Endothelial cell (in vitro differentiated cells): ENCODE data around the gene STK32C. TPM values are rescaled to one million over a fixed set of nuclear protein-coding genes. Genes with fewer than 3 reads are reported as not detected.

Experiments
- DNase-seq: peaks from one replicate; pipeline ENCODE4 v3.0.0; 2021; ENCODE audit warnings: low spot score
- H3K27ac Mint-ChIP-seq: one replicate; pipeline ENCODE4 v1.8.0; 2021; ENCODE audit warnings: mixed read lengths, inconsistent platforms; ENCODE audit not compliant: unreplicated experiment
- H3K27me3 Mint-ChIP-seq: one replicate; pipeline ENCODE4 v1.8.0; 2021; ENCODE audit warnings: mild to moderate bottlenecking, moderate library complexity, mixed read lengths, inconsistent platforms; ENCODE audit not compliant: unreplicated experiment
- H3K36me3 Mint-ChIP-seq: one replicate; pipeline ENCODE4 v1.8.0; 2021; ENCODE audit warnings: mild to moderate bottlenecking, low read depth, mixed read lengths, inconsistent platforms; ENCODE audit not compliant: unreplicated experiment
- H3K4me1 Mint-ChIP-seq: one replicate; pipeline ENCODE4 v1.8.0; 2021; ENCODE audit warnings: mild to moderate bottlenecking, mixed read lengths, inconsistent platforms; ENCODE audit not compliant: unreplicated experiment
- H3K4me3 Mint-ChIP-seq: one replicate; pipeline ENCODE4 v1.8.0; 2021; ENCODE audit warnings: mild to moderate bottlenecking, mixed read lengths, inconsistent platforms; ENCODE audit not compliant: unreplicated experiment
- H3K9me3 Mint-ChIP-seq: one replicate; pipeline ENCODE4 v1.8.0; 2021; ENCODE audit warnings: mixed read lengths, inconsistent platforms; ENCODE audit not compliant: unreplicated experiment
- total RNA-seq: library from RNA; stranded (reverse); fragmentation: NEBNext Ultra II Directional; extraction: Animal tissue kit (Norgen Biotek cat#: 25700); gene quantifications from one replicate; pipeline ENCODE4 v1.2.1, GENCODE V29; 2021; ENCODE audit not compliant: unreplicated experiment
- TF ChIP-seq, protein P1 (sequence below): fragments of 200-600 bp; sonication (generic); IDR thresholded peaks from one replicate; pipeline ENCODE4 v1.5.0; 2021; ENCODE audit warnings: antibody characterized with exemption; ENCODE audit not compliant: unreplicated experiment

Gene STK32C
- total RNA-seq, 1 donor from 2014 or later: 12.6 TPM

DNA sequence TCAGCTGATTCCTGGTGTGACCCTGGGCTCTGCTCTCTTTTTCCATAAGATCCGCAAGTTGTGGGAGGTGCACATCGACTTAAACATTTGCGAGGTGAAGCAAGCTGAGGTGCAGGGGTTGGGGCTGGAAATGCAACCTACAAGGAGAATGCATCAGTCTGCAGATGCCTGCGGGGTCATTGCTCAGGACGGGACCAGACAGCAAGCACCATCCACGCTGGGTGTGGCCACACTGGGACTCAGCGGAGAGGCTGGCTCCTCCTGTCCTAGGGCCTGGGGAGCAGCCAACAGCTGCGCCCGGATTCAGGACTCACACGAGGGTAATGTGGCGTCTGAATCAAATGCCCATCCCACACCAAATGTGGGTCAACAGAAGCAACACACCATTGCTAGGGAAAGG is 33.8 kb downstream of the STK32C start:
- H3K4me3 Mint-ChIP-seq: no peak overlapping the region
- no peak overlapping the region for H3K27ac Mint-ChIP-seq
- no peaks in the 10 kb centered on the region for H3K4me1 Mint-ChIP-seq
- H3K27me3 Mint-ChIP-seq: peaks cover 9% of the 10 kb centered on the region
- TF ChIP-seq, protein P1, sequence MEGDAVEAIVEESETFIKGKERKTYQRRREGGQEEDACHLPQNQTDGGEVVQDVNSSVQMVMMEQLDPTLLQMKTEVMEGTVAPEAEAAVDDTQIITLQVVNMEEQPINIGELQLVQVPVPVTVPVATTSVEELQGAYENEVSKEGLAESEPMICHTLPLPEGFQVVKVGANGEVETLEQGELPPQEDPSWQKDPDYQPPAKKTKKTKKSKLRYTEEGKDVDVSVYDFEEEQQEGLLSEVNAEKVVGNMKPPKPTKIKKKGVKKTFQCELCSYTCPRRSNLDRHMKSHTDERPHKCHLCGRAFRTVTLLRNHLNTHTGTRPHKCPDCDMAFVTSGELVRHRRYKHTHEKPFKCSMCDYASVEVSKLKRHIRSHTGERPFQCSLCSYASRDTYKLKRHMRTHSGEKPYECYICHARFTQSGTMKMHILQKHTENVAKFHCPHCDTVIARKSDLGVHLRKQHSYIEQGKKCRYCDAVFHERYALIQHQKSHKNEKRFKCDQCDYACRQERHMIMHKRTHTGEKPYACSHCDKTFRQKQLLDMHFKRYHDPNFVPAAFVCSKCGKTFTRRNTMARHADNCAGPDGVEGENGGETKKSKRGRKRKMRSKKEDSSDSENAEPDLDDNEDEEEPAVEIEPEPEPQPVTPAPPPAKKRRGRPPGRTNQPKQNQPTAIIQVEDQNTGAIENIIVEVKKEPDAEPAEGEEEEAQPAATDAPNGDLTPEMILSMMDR: no peak
- peaks cover 3% of the 10 kb centered on the region for H3K36me3 Mint-ChIP-seq
- H3K9me3 Mint-ChIP-seq: no peaks in the 10 kb centered on the region
- DNase-seq: no peak

DNA sequence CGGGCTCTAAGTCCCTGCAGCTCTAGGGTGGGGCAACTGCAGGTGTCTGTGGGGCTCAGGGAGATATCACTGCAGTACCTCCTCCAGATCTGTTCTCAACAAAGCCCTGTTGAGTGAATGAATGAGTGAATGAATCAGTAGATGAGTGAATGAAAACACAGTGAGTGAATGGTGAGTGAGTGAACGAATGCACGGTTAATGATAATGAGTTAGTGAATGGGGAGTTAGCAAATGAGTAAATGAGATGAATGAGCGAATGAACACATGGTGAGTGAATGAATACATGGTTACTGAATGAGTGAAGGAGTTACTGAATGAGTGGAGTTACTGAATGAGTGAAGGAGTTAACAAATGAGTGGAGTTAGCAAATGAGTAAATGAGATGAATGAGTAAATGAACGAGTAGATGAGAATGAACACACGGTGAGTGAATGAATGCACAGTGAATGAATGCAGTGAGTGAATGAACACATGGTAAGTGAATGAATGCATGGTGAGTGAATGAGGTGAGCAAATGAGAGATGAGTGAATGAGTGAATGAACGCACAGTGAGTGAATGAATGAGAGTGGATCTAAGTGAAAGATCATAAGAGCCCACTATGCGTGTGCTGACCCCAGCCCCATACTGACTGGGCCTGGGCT is 34.3 kb downstream of the STK32C start:
- Mint-ChIP-seq H3K27ac (no peak overlapping the region), H3K27me3 (peaks cover 9% of the 10 kb centered on the region), H3K4me3 (no peak overlapping the region), H3K36me3 (peaks cover 3% of the 10 kb centered on the region), H3K4me1 (peaks cover 3% of the 10 kb centered on the region), H3K9me3 (no peaks in the 10 kb centered on the region)
- DNase-seq: no peak
- TF ChIP-seq, protein P1: no peak

DNA sequence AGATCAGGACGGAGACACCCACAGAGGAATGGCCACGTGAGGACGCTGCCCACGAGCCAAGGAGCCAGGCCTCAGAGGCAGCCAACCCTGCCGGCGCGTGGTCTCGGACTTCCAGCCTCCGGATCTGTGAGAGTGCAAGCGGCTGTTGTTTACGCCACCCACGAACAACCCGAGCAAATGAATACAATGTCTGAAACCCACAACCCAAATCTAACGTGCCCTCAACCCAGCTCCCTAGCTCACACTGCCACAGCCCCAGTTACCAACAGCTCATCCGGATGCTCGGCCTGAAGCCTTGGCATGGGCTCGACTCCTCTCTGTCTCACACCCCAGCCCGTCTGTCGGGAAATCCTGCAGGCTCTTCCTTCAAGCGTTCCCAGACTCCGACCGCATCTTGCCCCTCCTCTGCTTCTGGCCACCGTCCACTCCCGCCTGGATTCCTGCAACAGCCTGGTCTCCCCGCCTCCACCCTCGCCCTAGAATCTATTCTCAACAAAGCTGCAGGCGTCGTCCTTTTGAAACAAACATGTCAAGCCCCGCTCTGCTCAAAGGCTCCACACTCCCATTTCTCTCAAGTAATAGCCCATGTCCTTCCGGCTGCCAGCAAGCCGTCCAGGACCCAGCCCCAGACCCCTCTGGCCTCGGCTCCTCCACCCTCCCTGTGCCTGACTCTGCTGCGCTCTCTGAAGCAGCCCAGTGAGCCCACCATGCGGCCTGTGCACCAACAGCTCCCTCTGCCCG is 35.3 kb downstream of the STK32C start:
- H3K36me3 Mint-ChIP-seq: peaks cover 3% of the 10 kb centered on the region
- no peak overlapping the region for H3K27ac Mint-ChIP-seq
- H3K4me1 Mint-ChIP-seq: peaks cover 9% of the 10 kb centered on the region
- no peaks in the 10 kb centered on the region for H3K9me3 Mint-ChIP-seq
- no peak for DNase-seq
- H3K4me3 Mint-ChIP-seq: no peak overlapping the region
- TF ChIP-seq, protein P1: no peak
- peaks cover 11% of the 10 kb centered on the region for H3K27me3 Mint-ChIP-seq

- TF ChIP-seq, protein P1: no peak
- Mint-ChIP-seq H3K27me3 (peaks cover 9% of the 10 kb centered on the region), H3K4me3 (no peak overlapping the region), H3K27ac (no peak overlapping the region), H3K9me3 (no peaks in the 10 kb centered on the region), H3K36me3 (peaks cover 3% of the 10 kb centered on the region), H3K4me1 (peaks cover 11% of the 10 kb centered on the region)
- no peak for DNase-seq
Observed at GRCh38 chr10:132271458-132272230, 36.1 kb downstream of the STK32C start.
